ENCODE measurements around the gene ADARB2.

ADARB2 gene

GRCh38 chr10:1208366-1209311, 528.7 kb downstream of the ADARB2 start:
- DNase-seq, result no peak

GRCh38 chr10:1206601-1207000, 530.7 kb downstream of the ADARB2 start:
- no peak for DNase-seq

- no peak for DNase-seq
Measured at GRCh38 chr10:1206101-1206500, 531.2 kb downstream of the ADARB2 start.

- DNase-seq, result no peak
Measured at GRCh38 chr10:1205450-1206030, 531.8 kb downstream of the ADARB2 start.

GRCh38 chr10:1204434-1205326, 532.6 kb downstream of the ADARB2 start:
- no peak for DNase-seq

GRCh38 chr10:1203704-1204103, 533.6 kb downstream of the ADARB2 start:
- no peak for DNase-seq

GRCh38 chr10:1203216-1203615, 534.1 kb downstream of the ADARB2 start:
- no peak for DNase-seq

GRCh38 chr10:1202343-1202742, 535.0 kb downstream of the ADARB2 start:
- DNase-seq, result no peak

GRCh38 chr10:1200866-1201807, 536.2 kb downstream of the ADARB2 start:
- DNase-seq, result no peak

- no peak for DNase-seq
Measured at GRCh38 chr10:1199897-1200721, 537.2 kb downstream of the ADARB2 start.

- no peak for DNase-seq
Measured at GRCh38 chr10:1199345-1199673, 538.0 kb downstream of the ADARB2 start.

- no peak for DNase-seq
Measured at GRCh38 chr10:1198453-1199344, 538.6 kb downstream of the ADARB2 start.

- no peak for DNase-seq
Measured at GRCh38 chr10:1197384-1197783, 539.9 kb downstream of the ADARB2 start.

- no peak for DNase-seq
Measured at GRCh38 chr10:1196656-1197055, 540.7 kb downstream of the ADARB2 start.

- DNase-seq, result no peak
Measured at GRCh38 chr10:1195828-1196227, 541.5 kb downstream of the ADARB2 start.

GRCh38 chr10:1194161-1194560, 543.2 kb downstream of the ADARB2 start:
- no peak for DNase-seq

- DNase-seq, result no peak
Measured at GRCh38 chr10:1193561-1193960, 543.8 kb downstream of the ADARB2 start.

GRCh38 chr10:1191752-1192151, 545.6 kb downstream of the ADARB2 start:
- DNase-seq, result no peak

GRCh38 chr10:1190791-1191490, 546.4 kb downstream of the ADARB2 start:
- no peak for DNase-seq

GRCh38 chr10:1190052-1190395, 547.3 kb downstream of the ADARB2 start:
- DNase-seq, result no peak
